CD4-positive, alpha-beta T cell (primary cell): ENCODE measurements around the gene B3GNT9. TPM values are rescaled to one million over a fixed set of nuclear protein-coding genes. Genes with fewer than 3 reads are reported as not detected.

Experiments
- ATAC-seq: fragments of 200-7000 bp; cut with Tn5 transposase; one replicate; pipeline ENCODE4 v1.10.0; 2022; ENCODE audit warnings: mild to moderate bottlenecking; ENCODE audit not compliant: poor library complexity
- CTCF ChIA-PET: fragments of 350-600 bp; sonication (Branson Sonifier 250); formaldehyde crosslinking; loops from one replicate; lab custom pipeline; 2021; ENCODE audit warnings: antibody characterized with exemption, inconsistent platforms; lab: Charles Lee
- POLR2A ChIA-PET: fragments of 350-600 bp; sonication (Branson Sonifier 250); formaldehyde crosslinking; loops from one replicate; lab custom pipeline; 2021; ENCODE audit warnings: antibody characterized with exemption, inconsistent platforms; lab: Charles Lee
- DNase-seq, 14 experiments: peaks; one replicate each; pipeline ENCODE4 v3.0.0-alpha.2; 2013 to 2020; ENCODE audit warnings: mixed read lengths in 2 of 14
- H3K27ac ChIP-seq, 2 donors: one replicate each; pipeline versions ENCODE4 v1.5.1 to v1.7.0; 2013; ENCODE audit warnings: low read length in 2 of 2, low read depth in 1 of 2, mild to moderate bottlenecking in 1 of 2
- H3K27me3 ChIP-seq, 2 experiments: 1 replicate in 1 of 2; 2 replicates in 1 of 2; pipeline versions ENCODE4 v1.6.1 to v1.7.0; 2013; ENCODE audit warnings: low read length in 2 of 2, control low read depth in 1 of 2, mild to moderate bottlenecking in 1 of 2, moderate library complexity in 1 of 2; ENCODE audit not compliant: insufficient read depth in 2 of 2, control insufficient read depth in 1 of 2
- H3K36me3 ChIP-seq: one replicate; pipeline ENCODE4 v1.6.1; 2013; ENCODE audit warnings: low read length, control low read depth; ENCODE audit not compliant: insufficient read depth
- H3K4me1 ChIP-seq: one replicate; pipeline ENCODE4 v1.6.1; 2013; ENCODE audit warnings: low read length, control low read depth; ENCODE audit not compliant: insufficient read depth
- H3K4me3 ChIP-seq: one replicate; pipeline ENCODE4 v1.5.1; 2013; ENCODE audit warnings: mild to moderate bottlenecking, low read length, moderate library complexity
- H3K9me3 ChIP-seq, 2 experiments: 1 replicate in 1 of 2; 2 replicates in 1 of 2; pipeline versions ENCODE4 v1.6.1 to v1.7.0; 2013; ENCODE audit warnings: low read length in 2 of 2, mild to moderate bottlenecking in 2 of 2, control low read depth in 1 of 2, moderate library complexity in 1 of 2; ENCODE audit not compliant: control insufficient read depth in 1 of 2, insufficient read depth in 1 of 2
- H3K27ac Mint-ChIP-seq: one replicate; pipeline ENCODE4 v1.8.0; 2020; ENCODE audit warnings: mixed read lengths
- H3K27me3 Mint-ChIP-seq: one replicate; pipeline ENCODE4 v1.8.0; 2021; ENCODE audit warnings: mixed read lengths
- H3K36me3 Mint-ChIP-seq: one replicate; pipeline ENCODE4 v1.8.0; 2021; ENCODE audit warnings: low read depth, mixed read lengths
- H3K4me1 Mint-ChIP-seq: one replicate; pipeline ENCODE4 v1.8.0; 2021; ENCODE audit warnings: low read depth, mixed read lengths
- H3K4me3 Mint-ChIP-seq: one replicate; pipeline ENCODE4 v1.8.0; 2020; ENCODE audit warnings: mild to moderate bottlenecking, mixed read lengths
- H3K9me3 Mint-ChIP-seq: one replicate; pipeline ENCODE4 v1.8.0; 2020; ENCODE audit warnings: mixed read lengths
- CTCF ChIP-seq: fragments of 200-600 bp; IDR thresholded peaks from one replicate; pipeline ENCODE4 v1.8.0; 2022; ENCODE audit warnings: antibody characterized with exemption, mild to moderate bottlenecking
- intact Hi-C, 2 experiments: fragments of 100-400 bp; cut with DNase I in 1 of 2; cut with micrococcal nuclease in 1 of 2; formaldehyde crosslinking; loops; one replicate each; pipeline versions ENCODE4 v1.15.1 to v1.9.0; 2023 to 2025; cut with DNase I, micrococcal nuclease
- total RNA-seq, 174 experiments: library from RNA in 2 of 174; stranded (reverse) in 2 of 174; gene quantifications; one replicate each; pipeline ENCODE4 v1.2.3 and lab custom pipeline; 2021 to 2026

The B3GNT9 gene
- total RNA-seq, 2 experiments from 2014 or later, result 2.0 to 2.5 TPM

GRCh38 chr16:67182288-67182687 is 31.5 kb upstream of the B3GNT9 start:
- TF ChIP-seq CTCF, result no peak
- no peaks in the 10 kb centered on the region for H3K36me3 ChIP-seq
- Mint-ChIP-seq H3K4me1 (peaks cover 25% of the 10 kb centered on the region), H3K4me3 (no peak overlapping the region), H3K27ac (no peak overlapping the region), H3K9me3 (no peaks in the 10 kb centered on the region), H3K27me3 (peaks cover 12% of the 10 kb centered on the region), H3K36me3 (no peaks in the 10 kb centered on the region)
- no peak overlapping the region for H3K27ac ChIP-seq
- DNase-seq (no peak), ATAC-seq (no peak)
- CTCF ChIA-PET, result interaction anchor here (1.5 to 1.7 kb wide), 2 partner anchors 27 to 228 kb away, joined by 5 to 6 read pairs; no protein-coding TSS in a partner anchor
- peaks cover 41% of the 10 kb centered on the region for H3K4me1 ChIP-seq
- peaks cover 0 to 12% of the 10 kb centered on the region in 2 experiments for H3K27me3 ChIP-seq
- POLR2A ChIA-PET, result interaction anchor here (2.5 to 5.2 kb wide), 2 partner anchors 10 to 21 kb away, joined by 6 to 51 read pairs; partner anchors contain the start of genes E2F4, FBXL8 and TRADD
- H3K4me3 ChIP-seq, result no peak overlapping the region
- intact Hi-C loops, result loop anchor here (2.0 to 10.0 kb wide), 4 partner anchors 19 to 167 kb away; partner anchors contain the start of gene PHAF1 (in 1 of the 2)
- H3K9me3 ChIP-seq, result no peaks in the 10 kb centered on the region

- H3K36me3 Mint-ChIP-seq, result no peaks in the 10 kb centered on the region
- no peaks in the 10 kb centered on the region for H3K36me3 ChIP-seq
- peaks cover 0 to 15% of the 10 kb centered on the region in 2 experiments for H3K27me3 ChIP-seq
- H3K4me1 Mint-ChIP-seq, result peaks cover 29% of the 10 kb centered on the region
- peaks cover 19% of the 10 kb centered on the region for H3K27me3 Mint-ChIP-seq
- H3K27ac Mint-ChIP-seq, result no peak overlapping the region
- ChIA-PET CTCF (interaction anchor here (1.7 kb wide), 1 partner anchor 26 kb away, joined by 6 read pairs; no protein-coding TSS in a partner anchor), POLR2A (no interaction called here)
- H3K4me3 Mint-ChIP-seq, result no peak overlapping the region
- ATAC-seq (no peak), DNase-seq (no peak)
- intact Hi-C loops, result loop anchor here (5.0 to 10.0 kb wide), 2 partner anchors 74 to 167 kb away; partner anchors contain the start of gene PHAF1 (in 1 of the 2)
- no peak overlapping the region for H3K4me3 ChIP-seq
- H3K9me3 Mint-ChIP-seq, result no peaks in the 10 kb centered on the region
- no peaks in the 10 kb centered on the region for H3K9me3 ChIP-seq
- H3K27ac ChIP-seq, result no peak overlapping the region
- H3K4me1 ChIP-seq, result peaks cover 42% of the 10 kb centered on the region
- no peak for TF ChIP-seq CTCF
These were observed 30.5 kb upstream of the B3GNT9 start for GRCh38 chr16:67181346-67181745.

- H3K27ac Mint-ChIP-seq, result no peak overlapping the region
- TF ChIP-seq CTCF, result no peak
- H3K4me3 Mint-ChIP-seq, result no peak overlapping the region
- H3K4me1 Mint-ChIP-seq, result peaks cover 21% of the 10 kb centered on the region
- H3K27me3 ChIP-seq, result peaks cover 0 to 15% of the 10 kb centered on the region in 2 experiments
- ATAC-seq (no peak), DNase-seq (no peak)
- ChIA-PET POLR2A (no interaction called here), CTCF (interaction anchor here (1.0 kb wide), 1 partner anchor 25 kb away, joined by 4 read pairs; no protein-coding TSS in a partner anchor)
- H3K27ac ChIP-seq, result no peak overlapping the region
- no peak overlapping the region for H3K4me3 ChIP-seq
- peaks cover 37% of the 10 kb centered on the region for H3K4me1 ChIP-seq
- no peaks in the 10 kb centered on the region for H3K36me3 ChIP-seq
- H3K9me3 ChIP-seq, result no peaks in the 10 kb centered on the region
- no peaks in the 10 kb centered on the region for H3K36me3 Mint-ChIP-seq
- intact Hi-C loops, result loop anchor here (5.0 to 10.0 kb wide), 2 partner anchors 73 to 165 kb away; partner anchors contain the start of gene PHAF1 (in 1 of the 2)
- H3K27me3 Mint-ChIP-seq, result peaks cover 31% of the 10 kb centered on the region
- no peaks in the 10 kb centered on the region for H3K9me3 Mint-ChIP-seq
These were observed 29.4 kb upstream of the B3GNT9 start for GRCh38 chr16:67180166-67180565.
